SH-SY5Y (cell line): ENCODE results near the gene ABI1.

Experiments used
- GATA2 ChIP-seq: IDR thresholded peaks from 2 replicates; pipeline ENCODE4 v1.6.1; 2011; ENCODE audit warnings: mild to moderate bottlenecking, low read depth, low read length
- GATA3 ChIP-seq: IDR thresholded peaks from 2 replicates; pipeline ENCODE4 v1.6.1; 2011; ENCODE audit warnings: low read depth, mild to moderate bottlenecking, low read length, moderate library complexity

DNA sequence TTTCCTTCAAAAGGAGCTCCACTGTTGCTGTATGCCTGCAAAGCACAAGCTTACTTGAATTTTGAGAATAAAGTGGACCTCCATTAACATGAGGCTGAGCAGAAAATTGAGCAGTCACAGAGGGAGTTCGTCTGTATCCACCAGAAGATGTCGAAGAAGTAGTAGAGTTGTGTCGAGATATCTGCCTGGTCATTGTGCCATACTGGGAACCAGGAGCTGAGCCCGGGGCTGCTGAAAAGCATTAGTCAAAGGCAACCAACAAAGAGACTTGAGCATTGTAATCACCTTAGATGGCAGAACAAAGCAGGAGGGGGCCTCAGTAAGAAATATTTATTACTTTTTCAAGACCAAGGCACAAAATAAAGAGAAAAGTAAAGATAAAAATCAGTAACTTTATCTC, 101.8 kb downstream of the ABI1 start:
- no peak for TF ChIP-seq GATA3
- no peak for TF ChIP-seq GATA2
